NCI-H69 (cell line): ENCODE results near the gene CRB1.

Experiments
- DNase-seq: peaks from one replicate; lab custom pipeline; 2025; lab: John Stamatoyannopoulos, UW

The CRB1 gene

DNA sequence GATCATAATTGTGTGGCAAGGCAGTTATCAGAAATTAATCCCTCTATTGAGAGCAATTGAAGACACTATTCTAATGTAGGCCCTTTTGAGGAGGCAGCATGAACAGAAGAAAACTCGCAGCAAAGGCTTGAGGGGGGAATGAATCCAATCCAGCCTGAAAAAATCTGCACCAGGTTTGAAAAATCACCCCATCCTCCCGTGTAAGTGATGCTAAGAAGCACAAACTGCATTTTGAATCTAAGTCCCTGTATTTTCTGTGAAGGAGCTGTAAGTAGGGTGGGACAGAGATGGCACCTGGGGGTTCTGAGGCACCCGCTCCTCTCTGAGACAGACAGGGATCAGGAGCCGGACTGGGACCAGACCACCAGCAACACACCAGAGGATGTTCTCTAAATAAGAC lies at the start of gene CRB1:
TSS of gene CRB1 (plus strand) at position 241 of the 400 bp plus-strand sequence. CDS start 161 bp downstream, outside the sequence.
- DNase-seq: peak; percentile 92

- no peak for DNase-seq
Observed at GRCh38 chr1:197218857-197219256, 49.2 kb upstream of the CRB1 start.

DNA sequence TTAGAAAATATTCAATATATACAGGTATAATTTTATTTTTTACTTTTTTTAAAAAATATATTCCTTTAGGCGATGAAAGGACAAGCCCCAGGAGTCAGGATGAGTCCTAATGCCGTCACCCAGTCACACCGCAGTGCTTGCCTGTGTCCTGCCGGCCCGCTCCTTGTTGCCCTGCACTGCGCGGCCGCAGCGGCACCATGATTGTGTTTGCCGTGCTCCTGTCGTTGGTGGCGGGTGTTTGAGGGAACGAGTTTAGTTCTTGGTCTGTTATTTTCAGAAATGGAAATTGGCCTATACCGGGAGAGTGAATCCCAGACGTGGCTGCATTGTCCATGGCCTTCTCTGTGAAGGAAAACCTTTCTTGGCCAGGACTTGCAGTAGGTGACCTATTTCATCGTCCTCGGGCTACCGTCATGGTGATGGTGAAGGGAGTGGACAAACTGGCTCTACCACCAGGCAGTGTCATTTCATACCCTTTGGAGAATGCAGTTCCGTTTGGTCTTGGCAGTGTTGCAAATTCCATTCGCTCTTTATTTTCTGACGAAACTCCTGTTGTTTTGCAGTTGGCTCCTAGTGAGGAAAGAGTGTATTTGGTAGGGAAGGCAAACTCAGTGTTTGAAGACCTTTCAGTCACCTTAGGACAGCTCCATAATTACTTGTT lies 45.9 kb upstream of the CRB1 start:
- DNase-seq: no peak

DNA sequence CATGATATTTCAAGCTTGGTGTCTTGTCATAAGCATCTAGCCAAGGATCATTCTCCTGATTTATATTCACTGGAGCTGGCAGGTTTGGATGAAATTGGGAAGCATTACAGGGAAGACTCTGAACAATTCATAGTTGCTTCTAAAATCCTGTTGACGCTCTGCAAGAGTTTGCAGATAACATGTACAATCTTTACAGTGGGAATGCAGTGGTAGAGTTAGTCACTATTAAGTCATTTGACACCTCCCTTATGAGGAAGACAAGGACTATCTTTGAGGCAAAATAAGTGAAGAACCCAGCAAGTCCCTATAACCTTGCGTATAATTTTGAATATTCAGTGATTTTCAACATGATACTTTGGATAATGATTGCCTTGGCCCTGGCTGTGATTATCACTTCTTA lies 45.3 kb upstream of the CRB1 start:
- DNase-seq: no peak

GRCh38 chr1:197224160-197224559 lies 43.9 kb upstream of the CRB1 start:
- DNase-seq: peak; percentile 36

DNA sequence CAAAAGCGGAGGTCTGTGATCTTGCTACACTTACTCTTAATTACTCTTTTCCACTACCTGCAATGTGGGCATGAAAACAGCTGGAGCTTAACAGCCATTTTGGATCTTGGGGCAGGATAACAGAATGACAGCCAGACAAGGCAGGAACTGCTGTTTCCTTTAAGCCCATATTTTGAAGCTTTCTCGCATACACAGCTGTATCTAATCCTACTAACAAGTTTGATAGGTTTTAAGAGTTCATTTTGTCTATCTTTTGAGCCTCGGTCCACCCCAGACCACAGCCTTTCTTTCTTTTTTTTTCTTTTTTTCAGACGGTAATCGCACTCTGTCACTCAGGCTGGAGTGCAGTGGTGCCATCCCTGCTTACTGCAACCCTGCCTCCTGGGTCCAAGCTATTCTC lies 42.4 kb upstream of the CRB1 start:
- peak; percentile 82 for DNase-seq

DNA sequence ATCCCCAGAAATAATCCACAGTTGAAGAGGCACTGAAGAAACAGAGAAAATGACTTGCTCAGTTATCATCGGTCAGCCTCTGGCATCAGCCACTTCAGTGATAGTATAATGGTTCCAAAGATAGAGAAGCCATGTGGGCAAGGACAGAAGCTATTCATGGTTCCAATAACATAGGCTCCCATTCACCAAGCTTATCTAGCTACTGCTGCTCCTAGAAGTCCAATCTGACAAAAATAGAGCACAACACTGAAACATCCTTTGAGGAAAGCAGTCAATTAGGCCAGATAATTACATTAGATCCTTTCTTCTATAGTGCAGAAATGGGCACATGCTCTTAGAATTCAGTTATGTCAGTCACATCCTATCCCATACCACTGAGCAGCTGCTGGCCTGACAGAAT lies 33.5 kb upstream of the CRB1 start:
- no peak for DNase-seq

DNA sequence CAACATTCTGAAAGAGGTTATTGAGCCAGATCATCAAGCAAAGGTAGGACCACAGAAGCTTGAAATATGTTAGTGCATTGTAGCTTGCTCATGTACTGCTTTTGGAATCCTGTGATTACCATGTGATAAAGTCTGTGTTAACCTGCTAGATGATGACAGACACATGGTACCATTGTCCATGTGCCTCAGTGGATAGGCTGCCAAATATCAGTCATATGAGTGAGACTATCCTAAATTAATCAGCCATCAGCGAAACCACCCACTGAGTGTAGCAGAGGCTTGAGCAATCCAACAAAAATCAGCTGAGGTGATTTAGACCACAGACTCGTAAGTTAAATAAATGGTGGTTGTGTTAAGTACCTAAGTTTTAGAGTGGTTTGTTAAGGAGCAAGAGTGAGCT lies 32.7 kb upstream of the CRB1 start:
- DNase-seq: no peak

DNA sequence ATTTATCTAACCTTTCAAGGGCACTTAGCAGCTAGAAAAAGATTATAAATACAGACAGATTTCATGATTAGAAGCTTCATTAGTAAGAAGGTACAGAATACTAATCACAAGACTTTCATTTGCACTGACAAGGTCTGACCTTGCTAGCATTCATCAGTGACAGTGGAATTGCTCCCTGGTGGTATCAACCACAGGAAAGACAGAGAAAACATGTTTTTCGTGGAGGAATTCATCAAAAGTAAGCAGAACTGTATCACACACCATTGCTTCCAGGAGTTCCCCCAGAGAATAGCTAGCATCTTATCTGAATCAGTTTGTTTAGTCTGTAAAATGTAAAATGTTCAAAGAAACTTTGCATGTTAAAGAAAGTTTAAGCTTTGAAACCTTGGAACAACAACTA lies 20.6 kb upstream of the CRB1 start:
- no peak for DNase-seq

DNA sequence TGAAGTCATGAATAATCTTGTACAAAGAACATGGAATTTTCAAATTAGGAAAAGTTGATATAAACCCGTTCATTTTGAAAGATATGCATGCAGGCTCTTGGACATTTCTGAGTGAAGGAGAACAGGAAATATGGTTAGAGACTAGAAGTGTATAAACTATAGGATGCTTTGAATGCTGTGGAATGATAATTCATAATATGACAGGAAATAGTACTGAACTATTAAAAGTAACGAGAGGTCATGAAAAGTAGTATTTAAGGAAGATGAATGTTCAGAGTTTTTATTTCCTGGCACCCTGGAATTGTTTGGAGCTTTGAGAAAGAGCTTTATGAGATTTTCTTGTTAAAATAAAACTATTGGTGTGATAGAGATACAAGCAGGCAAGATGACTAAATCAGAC lies 18.7 kb upstream of the CRB1 start:
- DNase-seq: no peak

DNA sequence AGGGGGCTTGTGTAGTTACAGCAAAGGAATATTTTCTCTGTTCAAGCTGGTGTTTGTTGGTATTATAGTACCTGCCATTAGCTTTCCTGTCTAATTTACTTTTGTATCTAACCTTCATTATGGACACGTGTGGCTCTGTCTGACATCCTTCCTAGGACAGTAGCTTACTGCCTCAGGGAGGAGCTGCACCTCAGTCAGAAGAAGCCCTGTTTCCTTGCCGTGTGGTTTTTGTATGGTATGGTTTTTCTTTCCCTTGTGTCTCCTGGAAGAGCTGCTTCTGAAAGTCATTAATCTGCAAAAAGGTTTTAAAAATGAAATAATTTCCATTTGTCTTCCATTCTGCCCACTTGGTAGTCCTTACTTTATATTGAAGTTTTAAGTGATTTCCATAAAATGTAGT lies 17.4 kb upstream of the CRB1 start:
- peak; percentile 39 for DNase-seq

GRCh38 chr1:197252973-197253372 lies 15.1 kb upstream of the CRB1 start:
- no peak for DNase-seq

GRCh38 chr1:197254866-197255265 lies 13.2 kb upstream of the CRB1 start:
- DNase-seq: no peak

GRCh38 chr1:197264936-197265567 lies 3.0 kb upstream of the CRB1 start:
- no peak for DNase-seq

DNA sequence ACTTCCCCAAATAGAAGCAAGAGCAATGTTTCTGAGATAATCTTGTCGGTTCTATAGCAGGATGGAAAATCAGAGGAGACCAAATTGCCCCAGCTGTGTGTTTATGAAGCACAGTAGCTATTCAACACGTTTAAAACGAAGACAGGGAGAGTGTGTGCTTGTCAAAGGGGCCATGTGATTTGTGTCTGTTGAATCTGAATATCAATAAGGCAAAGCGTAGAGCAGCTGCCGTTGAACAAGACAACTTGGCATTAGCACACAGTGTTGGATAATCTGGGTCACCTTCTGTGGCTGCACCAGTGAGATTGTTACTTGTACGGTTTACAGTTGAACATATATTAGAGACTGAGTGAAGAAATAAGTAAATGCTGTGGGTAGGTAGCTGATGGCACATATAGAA lies 1.0 kb downstream of the CRB1 start:
- DNase-seq: peak; percentile 97

- DNase-seq: peak; percentile 25
Observed at GRCh38 chr1:197272791-197273190, 4.7 kb downstream of the CRB1 start.

DNA sequence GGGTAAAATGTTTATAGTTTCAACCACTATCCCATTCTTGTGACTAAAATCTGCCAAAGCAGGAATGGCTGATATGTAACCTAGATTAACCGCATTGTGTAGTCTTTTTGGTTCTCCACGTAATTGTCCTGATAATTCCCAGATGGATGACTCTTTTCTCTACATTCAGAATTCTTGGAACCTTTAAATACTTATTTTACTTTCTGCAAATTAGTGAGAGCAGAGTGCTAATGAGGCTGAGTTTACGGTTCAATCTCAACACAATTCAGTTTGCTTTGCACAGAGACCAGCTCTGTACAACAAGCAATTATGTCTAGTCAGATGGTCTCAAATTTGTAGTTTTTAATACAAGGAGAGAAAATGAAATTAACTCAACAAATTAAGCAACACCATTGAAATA lies 9.1 kb downstream of the CRB1 start:
- DNase-seq: peak; percentile 68

DNA sequence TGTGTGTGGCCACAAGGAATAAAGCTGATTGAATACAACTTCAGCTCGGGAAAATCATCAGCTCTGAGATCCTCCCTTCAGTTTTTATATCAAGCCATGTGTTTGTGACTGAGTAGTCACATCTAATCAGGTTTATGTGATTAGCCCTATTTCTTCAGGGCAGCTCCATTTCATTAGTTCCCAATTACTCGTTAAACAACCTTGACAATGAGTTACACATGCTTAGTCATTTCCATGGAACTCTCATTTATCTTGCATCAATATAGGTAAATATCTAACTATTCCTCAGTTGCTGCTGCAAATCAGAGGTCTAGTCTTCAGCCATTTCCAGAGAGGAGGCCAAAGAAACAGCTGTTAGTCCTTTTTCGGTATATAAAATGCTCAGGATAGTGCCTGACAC lies 16.3 kb downstream of the CRB1 start:
- DNase-seq: no peak

- no peak for DNase-seq
Observed at GRCh38 chr1:197284966-197285365, 16.9 kb downstream of the CRB1 start.

DNA sequence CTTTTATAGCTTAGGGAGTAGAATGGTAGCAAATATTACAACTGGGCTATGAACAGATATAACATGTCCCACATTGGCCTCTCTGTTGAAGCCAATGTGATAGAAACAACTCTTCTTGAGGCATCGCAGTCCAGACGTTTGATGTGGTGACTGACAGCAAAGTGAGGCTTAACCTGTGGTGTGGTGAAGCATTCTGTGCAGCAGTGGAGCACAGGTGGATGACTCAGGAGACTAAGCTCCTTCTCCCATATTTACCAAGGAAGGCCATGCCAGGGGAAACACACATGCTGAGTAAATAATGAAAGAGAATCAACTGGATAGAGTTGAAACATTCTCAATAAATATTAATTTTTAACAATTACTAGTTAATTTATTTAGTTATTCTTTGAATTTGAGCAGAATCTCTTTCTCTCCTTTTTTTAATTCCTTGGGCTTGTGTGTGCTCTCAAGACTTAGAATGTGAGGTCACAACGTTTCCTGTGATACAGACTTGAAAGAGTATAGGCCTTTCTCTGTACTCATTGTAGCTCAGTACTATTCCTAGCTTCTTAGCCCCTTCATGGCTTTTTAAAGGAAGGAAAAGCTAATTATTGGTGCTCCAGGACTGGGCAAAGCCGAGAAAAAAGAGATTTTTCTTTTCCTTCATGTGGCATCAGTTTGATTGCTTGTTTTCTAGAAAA lies 17.6 kb downstream of the CRB1 start:
- peak; percentile 59 for DNase-seq

GRCh38 chr1:197286634-197287033 lies 18.6 kb downstream of the CRB1 start:
- no peak for DNase-seq

GRCh38 chr1:197287863-197288262 lies 19.8 kb downstream of the CRB1 start:
- DNase-seq: peak; percentile 56

DNA sequence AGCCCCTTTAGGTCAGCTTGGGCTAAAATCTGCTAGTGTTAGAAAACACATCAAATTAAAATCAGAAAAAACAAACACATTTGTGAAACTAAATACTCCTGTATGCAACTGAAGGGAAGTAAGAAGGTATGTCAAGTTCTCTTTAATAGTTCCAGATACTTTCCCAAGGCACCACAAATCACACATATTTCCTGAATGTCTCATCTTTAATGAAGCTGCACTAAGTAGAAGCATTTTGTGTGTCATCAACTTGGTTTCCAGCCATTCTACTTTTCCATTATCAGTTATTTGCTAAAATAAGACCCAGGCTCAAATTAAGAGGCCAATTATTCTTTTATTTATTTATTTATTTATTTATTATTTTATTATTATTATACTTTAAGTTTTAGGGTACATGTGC lies 34.7 kb downstream of the CRB1 start:
- DNase-seq: no peak
